HG02623 (cell line): ENCODE results near the gene ACAA2.
"Not testable (repeated sequence)": the region's sequence is repeated elsewhere in the genome, so short reads cannot be mapped to it uniquely, and the experiment has no call there.

ENCODE experiments used
- ATAC-seq: cut with Tn5 transposase; IDR thresholded peaks from one replicate; pipeline ENCODE4 v1.9.1; 2021; ENCODE audit warnings: moderate library complexity; ENCODE audit not compliant: unreplicated experiment

The ACAA2 gene

DNA sequence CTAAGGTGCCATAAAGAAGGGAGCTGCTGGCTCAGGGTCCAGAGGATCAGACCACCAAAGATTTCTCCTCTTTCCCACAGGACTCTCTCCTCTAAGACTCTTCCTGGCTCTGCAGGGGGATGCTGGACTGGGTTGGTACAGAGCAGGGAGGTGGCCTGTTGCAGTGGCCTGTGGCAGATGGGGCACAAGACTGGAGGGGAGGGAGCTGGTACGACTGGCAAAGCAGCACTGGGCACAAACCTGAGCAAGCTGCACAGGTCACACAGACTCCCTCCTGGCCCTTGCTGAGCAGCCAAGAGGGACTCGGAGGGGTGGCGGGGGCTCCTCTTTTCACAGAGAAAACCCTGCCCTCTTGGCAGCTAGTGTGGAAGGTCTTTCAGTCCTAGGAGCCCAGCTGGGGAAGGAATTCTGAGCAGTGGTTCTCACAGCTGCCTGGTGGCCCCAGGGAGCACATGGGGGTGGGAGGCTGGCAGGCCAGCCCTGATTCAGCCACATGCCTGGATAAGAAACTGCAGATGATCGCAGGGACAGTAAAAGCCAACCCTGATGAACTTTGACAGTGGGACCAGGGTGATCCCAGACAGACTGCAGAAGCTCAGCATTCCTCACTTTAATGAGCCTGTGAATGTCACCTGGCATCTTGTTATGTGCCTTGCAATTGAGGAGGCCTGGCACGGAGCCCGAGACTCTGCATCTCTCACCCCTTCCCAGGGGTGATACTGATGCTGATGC lies 32.5 kb upstream of the ACAA2 start:
- ATAC-seq, result no peak

- ATAC-seq, result no peak
Measured at GRCh38 chr18:49844903-49845302, 31.6 kb upstream of the ACAA2 start.

DNA sequence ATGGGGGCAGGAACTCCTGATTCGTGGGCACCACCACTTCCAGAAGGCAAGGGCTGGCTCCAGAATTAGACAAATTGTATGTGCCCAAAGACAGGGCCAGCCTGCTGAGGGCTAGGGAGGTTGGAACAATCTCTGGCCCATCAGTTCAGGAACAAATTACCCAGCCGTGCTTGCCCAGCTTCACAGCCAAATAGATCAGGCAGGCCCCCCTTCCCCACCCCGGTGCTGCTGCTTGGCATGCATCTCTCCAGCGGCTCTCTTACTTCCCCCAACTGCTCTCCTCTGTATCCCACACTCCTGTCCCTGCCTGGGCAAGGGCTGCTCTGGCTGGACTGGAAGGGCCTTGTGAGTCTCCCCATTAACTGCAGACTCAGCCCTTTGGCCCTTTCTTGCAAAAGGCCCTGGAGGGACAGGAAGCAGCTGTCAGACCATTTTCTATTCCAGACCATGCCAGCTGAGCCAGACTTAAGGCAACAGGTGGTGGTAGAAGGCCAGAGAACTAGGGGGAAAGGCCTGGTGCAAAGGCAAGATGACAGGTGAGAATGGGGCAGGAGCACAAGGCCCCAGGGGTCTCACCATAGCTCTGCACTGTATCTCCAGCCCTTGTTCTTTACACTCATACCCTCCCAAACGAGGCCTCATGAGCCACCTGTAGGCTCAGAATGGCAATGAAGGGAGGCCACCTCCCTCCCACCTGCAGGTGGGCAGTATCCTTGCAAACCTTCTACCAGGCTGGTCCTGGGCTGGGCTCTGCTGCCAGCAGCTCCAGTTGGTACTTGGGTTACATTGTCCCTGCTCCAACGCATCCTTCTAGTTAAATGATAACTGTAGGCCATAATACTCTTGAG lies 30.7 kb upstream of the ACAA2 start:
- ATAC-seq, result no peak

DNA sequence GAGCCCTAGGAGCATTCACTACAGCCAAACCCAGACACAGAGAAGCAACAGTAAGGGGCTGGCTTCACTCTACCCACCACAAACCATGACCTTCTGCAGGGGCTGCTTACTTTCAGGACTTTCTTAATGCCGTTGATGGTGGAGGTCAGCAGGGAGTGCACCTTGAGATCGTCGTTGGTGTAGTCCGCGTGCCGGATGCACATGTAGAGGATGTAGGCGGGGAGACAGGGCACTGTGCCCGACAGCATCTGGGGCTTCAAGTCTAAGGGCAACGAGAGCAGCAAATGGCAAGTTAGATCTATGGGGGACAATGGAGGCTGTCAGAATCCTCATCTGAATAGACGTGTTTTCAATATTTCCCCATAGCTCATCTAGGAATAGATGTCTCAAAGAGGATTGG lies 29.8 kb upstream of the ACAA2 start:
- no peak for ATAC-seq

DNA sequence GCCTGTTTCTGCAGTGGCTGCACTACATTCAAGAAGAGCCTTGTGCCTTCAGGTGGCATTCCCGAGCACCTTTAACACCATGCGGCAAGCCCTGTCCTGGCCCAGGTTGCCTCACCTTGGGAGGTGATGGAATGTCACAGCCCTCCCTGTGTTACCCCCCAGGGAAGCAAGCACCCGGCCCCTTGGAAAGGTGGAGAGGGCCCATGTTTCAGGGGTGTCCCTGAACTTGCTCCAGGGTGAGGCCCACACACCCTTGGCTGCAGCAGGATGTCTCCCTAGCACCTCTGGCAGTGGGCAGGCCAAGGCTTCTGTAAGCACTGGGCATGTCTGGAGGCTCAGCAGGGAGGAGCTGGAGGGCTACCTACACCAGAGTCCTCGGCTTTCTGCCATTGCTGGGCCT lies 29.3 kb upstream of the ACAA2 start:
- no peak for ATAC-seq

GRCh38 chr18:49841236-49842217 lies 28.2 kb upstream of the ACAA2 start:
- ATAC-seq, result no peak

DNA sequence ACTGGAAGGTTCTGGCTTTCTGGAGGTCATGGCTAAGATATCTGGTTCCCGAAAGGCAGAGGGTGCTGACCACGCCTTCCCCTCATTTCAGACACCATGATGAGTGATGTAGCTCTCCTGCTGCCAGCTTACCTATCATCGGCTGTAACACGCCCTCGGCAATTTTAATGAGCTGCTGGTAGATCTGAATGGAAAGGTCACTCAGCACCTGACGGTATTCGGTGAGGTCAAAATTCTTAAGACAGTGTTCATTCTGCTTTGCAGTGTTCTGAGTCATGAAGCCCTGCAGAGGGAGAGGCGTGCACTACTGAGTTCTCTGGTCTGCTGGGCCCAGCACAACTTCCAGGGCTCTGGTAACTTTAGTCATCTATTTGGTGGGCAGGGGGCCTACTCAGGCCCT lies 25.7 kb upstream of the ACAA2 start:
- ATAC-seq, result no peak

GRCh38 chr18:49838381-49838780 lies 25.0 kb upstream of the ACAA2 start:
- no peak for ATAC-seq

DNA sequence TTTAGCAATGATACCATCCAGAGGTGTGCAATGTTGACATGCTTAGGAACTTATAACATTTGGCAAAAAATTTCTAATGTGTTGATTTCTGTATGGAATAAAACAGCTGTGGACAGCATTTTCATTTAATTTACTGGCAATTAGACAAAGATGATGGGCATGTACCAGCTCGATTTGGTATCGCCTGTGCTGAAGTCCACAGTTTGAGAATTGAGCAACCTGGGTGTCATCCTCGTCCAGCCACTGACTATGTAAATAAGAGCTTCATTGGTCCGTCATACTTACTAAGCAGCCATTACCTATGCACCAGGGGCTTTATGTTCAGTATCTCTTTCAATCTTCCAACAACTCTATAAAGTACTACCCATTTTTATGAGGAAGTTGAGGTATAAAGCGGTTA lies 24.6 kb upstream of the ACAA2 start:
- ATAC-seq, result no peak

GRCh38 chr18:49837316-49837835 lies 24.0 kb upstream of the ACAA2 start:
- not testable (repeated sequence) for ATAC-seq

DNA sequence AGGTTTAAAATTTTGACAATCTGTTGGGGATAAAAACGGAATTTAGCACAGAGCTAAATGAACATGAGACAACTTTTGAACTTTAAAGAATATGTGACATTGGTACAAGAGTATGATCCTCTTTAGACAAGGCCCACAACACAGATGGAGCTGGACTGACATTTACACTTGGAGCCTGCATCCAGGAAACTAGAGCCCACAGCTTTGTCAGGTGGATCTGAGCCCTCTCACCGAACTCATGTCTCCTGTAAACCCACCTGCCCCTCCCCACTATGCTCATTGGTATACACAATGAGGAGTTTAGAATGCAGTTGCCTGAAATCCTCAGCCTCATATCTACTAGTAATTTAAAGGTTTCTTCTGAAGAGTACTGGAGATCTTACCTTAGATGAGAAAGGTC lies 22.1 kb upstream of the ACAA2 start:
- no peak for ATAC-seq

DNA sequence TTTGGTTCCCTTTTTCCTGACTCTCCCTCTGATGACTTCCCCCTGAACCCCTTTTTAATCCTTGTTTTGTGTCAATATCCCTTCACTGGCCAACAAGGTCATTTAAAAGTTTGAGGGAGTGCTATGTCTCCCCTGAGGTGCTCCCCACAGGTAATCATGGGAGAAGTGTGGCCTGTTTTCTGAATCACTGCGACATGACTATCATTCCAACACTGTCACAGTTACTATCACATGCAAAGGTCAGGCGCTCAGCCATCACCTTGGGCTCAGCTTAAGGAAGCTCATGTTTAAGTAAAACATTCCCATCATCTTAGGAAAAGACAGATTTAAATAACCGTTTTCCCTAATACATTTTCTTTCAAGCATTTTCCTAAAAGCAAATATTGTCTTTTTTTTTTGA lies 20.9 kb upstream of the ACAA2 start:
- no peak for ATAC-seq

DNA sequence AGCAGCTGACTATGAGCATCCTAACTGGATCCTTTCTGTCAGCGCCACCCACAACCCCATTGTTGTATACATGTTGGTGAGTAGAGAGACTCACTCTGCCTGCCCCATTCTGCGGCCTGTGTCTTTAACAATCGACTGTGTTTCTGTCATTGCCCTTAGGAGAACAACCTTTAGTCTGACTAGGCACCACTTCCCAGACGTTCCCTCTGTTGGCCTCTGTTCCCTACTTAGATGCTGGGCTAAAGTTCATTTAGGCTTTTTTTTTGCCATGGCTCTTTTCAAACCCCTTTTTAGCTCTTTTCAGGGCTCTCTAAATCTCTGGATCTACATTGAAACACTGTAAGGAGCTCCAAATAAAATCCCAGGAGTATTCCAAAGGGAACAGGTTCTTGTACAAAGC lies 20.5 kb upstream of the ACAA2 start:
- ATAC-seq, result no peak

- ATAC-seq, result no peak
Measured at GRCh38 chr18:49832221-49832647, 18.9 kb upstream of the ACAA2 start.

DNA sequence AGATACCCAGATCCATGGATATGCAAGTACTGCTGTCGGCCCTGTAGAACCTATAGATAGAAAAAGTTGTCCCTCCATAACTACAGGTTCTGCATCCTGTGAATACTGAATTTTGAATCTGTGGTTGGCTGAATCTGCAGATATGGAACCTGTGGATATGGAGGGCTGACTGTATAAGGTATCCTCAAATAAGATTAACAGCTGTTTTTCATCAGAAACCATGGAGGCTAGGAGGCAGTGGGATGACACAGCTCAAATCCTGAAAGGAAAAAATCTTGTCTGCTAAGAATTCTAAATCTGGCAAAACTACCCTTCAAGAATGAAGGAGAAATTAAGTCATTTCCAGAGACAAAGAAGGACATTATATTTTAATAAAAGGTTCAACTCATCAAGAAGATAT lies 14.7 kb upstream of the ACAA2 start:
- no peak for ATAC-seq

DNA sequence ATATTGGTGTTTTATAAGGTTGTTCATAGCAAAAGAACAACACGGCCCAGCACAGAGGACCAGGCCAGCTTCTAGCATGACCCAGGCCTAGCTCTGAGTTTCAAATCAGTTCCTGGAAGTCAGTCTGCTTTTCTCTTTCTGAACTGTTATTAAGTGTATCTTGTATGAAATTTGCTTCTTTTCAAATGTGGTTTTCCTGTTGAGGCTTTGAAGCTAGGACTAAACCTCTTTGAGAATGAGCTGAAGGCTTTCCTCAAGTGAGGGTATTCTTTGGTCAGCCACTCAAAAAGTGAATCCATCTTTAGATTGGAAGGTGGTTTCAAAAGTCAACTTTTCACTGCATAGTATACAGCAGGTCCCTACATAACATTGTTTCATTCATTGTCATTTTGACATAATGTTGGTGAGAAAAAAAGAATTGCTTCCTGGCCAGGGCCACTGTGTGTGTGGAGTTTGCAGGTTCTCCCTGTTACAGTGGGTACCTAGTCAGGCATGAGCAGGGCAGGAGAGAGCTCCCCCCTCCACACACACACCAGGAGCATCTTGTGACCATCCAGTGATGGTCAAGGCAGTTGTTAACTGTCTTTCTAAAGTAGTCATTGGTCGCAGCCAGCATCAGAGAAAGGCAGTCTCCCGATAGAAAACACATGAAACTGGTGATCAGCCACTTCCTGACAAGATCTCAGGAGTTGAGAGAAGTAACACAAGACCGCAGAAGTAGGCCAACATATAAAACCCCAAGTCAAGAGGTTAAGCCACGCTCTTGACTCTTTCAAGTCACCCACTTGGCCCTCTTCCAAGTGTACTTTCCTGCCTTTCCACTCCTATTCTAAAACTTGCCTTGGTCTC lies 6.7 kb upstream of the ACAA2 start:
- no peak for ATAC-seq

DNA sequence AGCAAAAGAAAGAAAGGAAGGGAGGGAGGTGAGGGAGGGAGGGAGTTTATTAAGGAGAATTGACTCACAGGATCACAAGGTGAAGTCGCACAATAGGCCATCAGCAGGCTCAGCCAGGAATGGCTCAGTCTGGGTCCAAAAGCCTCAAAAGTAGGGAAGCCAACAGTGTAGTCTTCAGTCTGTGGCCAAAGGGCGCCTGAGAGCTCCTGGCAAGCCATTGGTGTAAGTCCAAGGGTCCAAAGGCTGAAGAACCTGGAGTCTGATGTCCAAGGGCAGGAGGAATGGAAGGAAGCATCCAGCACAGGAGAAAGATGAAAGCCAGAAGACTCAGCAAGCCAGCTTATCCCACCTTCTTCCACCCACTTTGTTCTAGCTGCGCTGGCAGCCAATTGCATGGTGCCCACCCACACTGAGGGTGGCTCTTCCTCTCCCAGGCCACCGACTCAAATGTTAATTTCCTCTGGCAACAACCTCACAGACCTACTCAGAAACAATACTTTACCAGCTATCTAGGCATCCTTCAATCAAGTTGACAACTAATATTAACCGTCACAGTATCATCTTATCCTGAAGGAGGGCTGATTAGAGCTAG lies 5.8 kb upstream of the ACAA2 start:
- no peak for ATAC-seq

- ATAC-seq, result no peak
Measured at GRCh38 chr18:49817947-49818346, 4.6 kb upstream of the ACAA2 start.

GRCh38 chr18:49815927-49816326 lies 2.6 kb upstream of the ACAA2 start:
- ATAC-seq, result no peak

GRCh38 chr18:49814147-49814499 lies 790 bp upstream of the ACAA2 start:
- ATAC-seq, result peak; percentile 25
